Activated CD4-positive, alpha-beta T cell treated with anti-CD3 and anti-CD28 coated beads, Interleukin-2, amount 50 U/mL, for 48 hours (primary cell): ENCODE data around the gene CASP12.
"Not testable (repeated sequence)": the region's sequence is repeated elsewhere in the genome, so short reads cannot be mapped to it uniquely, and the experiment has no call there.

Experiments
- DNase-seq, 2 experiments: peaks; one replicate each; pipeline ENCODE4 v3.0.0-alpha.2; 2020

Gene CASP12

GRCh38 chr11:104897891-104898684, at the start of gene CASP12:
Gene CASP12 (minus strand): TSS chr11:104898460.
- DNase-seq = no peak

GRCh38 chr11:104946907-104947306, 48.6 kb upstream of the CASP12 start:
- no peak for DNase-seq

GRCh38 chr11:104944076-104944475, 45.8 kb upstream of the CASP12 start:
- DNase-seq = no peak

GRCh38 chr11:104943561-104943960, 45.3 kb upstream of the CASP12 start:
- DNase-seq = no peak

GRCh38 chr11:104934594-104934993, 36.3 kb upstream of the CASP12 start:
- no peak for DNase-seq

- not testable (repeated sequence) for DNase-seq
Observed at GRCh38 chr11:104934073-104934472, 35.8 kb upstream of the CASP12 start.

- DNase-seq = no peak
Observed at GRCh38 chr11:104928811-104929210, 30.6 kb upstream of the CASP12 start.

GRCh38 chr11:104926771-104927611, 28.7 kb upstream of the CASP12 start:
- no peak for DNase-seq

GRCh38 chr11:104925850-104926249, 27.6 kb upstream of the CASP12 start:
- no peak for DNase-seq

- no peak for DNase-seq
Observed at GRCh38 chr11:104918113-104918824, 20.0 kb upstream of the CASP12 start.

- no peak for DNase-seq
Observed at GRCh38 chr11:104917271-104918112, 19.2 kb upstream of the CASP12 start.

GRCh38 chr11:104916442-104916841, 18.2 kb upstream of the CASP12 start:
- no peak for DNase-seq

- DNase-seq = no peak
Observed at GRCh38 chr11:104912102-104912501, 13.8 kb upstream of the CASP12 start.

GRCh38 chr11:104908186-104908531, 9.9 kb upstream of the CASP12 start:
- no peak for DNase-seq

- DNase-seq = no peak
Observed at GRCh38 chr11:104907521-104908185, 9.4 kb upstream of the CASP12 start.

GRCh38 chr11:104905271-104905670, 7.0 kb upstream of the CASP12 start:
- DNase-seq = no peak

- DNase-seq = no peak
Observed at GRCh38 chr11:104899226-104899625, 966 bp upstream of the CASP12 start.

GRCh38 chr11:104898685-104899013, 389 bp upstream of the CASP12 start:
- DNase-seq = no peak

GRCh38 chr11:104895634-104896033, 2.6 kb downstream of the CASP12 start:
- no peak for DNase-seq

GRCh38 chr11:104893876-104894275, 4.4 kb downstream of the CASP12 start:
- DNase-seq = no peak

GRCh38 chr11:104892723-104893511, 5.3 kb downstream of the CASP12 start:
- DNase-seq = no peak
